Stimulated activated CD8-positive, alpha-beta memory T cell treated with anti-CD3 and anti-CD28 coated beads, Interleukin-15, amount 100 ng/mL, for 1 hour (primary cell): ENCODE data around the gene HIC1.
"Not testable (repeated sequence)": the region's sequence is repeated elsewhere in the genome, so short reads cannot be mapped to it uniquely, and the experiment has no call there.

Experiments used
- DNase-seq: peaks from one replicate; pipeline ENCODE4 v3.0.0-alpha.2; 2020; ENCODE audit warnings: low read depth

HIC1 gene

GRCh38 chr17:2054512-2055291, at the start of gene HIC1:
TSS of gene HIC1 (plus strand) at chr17:2055103. CDS start at chr17:2056691, 1,588 bp downstream.
- DNase-seq, result peak; percentile 46

GRCh38 chr17:2008332-2009126, 46.4 kb upstream of the HIC1 start:
- DNase-seq, result no peak

- no peak for DNase-seq
Measured at GRCh38 chr17:2009737-2010136, 45.2 kb upstream of the HIC1 start.

GRCh38 chr17:2011411-2012371, 43.2 kb upstream of the HIC1 start:
- DNase-seq, result no peak

- no peak for DNase-seq
Measured at GRCh38 chr17:2012499-2012898, 42.4 kb upstream of the HIC1 start.

GRCh38 chr17:2013220-2013993, 41.5 kb upstream of the HIC1 start:
- not testable (repeated sequence) for DNase-seq

- no peak for DNase-seq
Measured at GRCh38 chr17:2013994-2014317, 40.9 kb upstream of the HIC1 start.

GRCh38 chr17:2015314-2015713, 39.6 kb upstream of the HIC1 start:
- no peak for DNase-seq

- DNase-seq, result no peak
Measured at GRCh38 chr17:2016494-2016893, 38.4 kb upstream of the HIC1 start.

- no peak for DNase-seq
Measured at GRCh38 chr17:2017274-2017941, 37.5 kb upstream of the HIC1 start.

GRCh38 chr17:2018716-2019510, 36.0 kb upstream of the HIC1 start:
- no peak for DNase-seq

- DNase-seq, result no peak
Measured at GRCh38 chr17:2019723-2020122, 35.2 kb upstream of the HIC1 start.

- DNase-seq, result no peak
Measured at GRCh38 chr17:2020721-2021120, 34.2 kb upstream of the HIC1 start.

GRCh38 chr17:2022647-2023240, 32.2 kb upstream of the HIC1 start:
- DNase-seq, result no peak

- DNase-seq, result no peak
Measured at GRCh38 chr17:2023256-2023655, 31.6 kb upstream of the HIC1 start.

GRCh38 chr17:2023692-2024571, 31.0 kb upstream of the HIC1 start:
- no peak for DNase-seq

- DNase-seq, result no peak
Measured at GRCh38 chr17:2024572-2025219, 30.2 kb upstream of the HIC1 start.

- peak; percentile 51 for DNase-seq
Measured at GRCh38 chr17:2025220-2025621, 29.7 kb upstream of the HIC1 start, which contains the start of gene RTN4RL1. TSS of gene RTN4RL1 (minus strand) at chr17:2025334. CDS start at chr17:2024865, 469 bp downstream.
